SK-N-SH (cell line): Measurements from ENCODE around the gene MGAT5. TPM values are rescaled to one million over a fixed set of nuclear protein-coding genes. Genes with fewer than 3 reads are reported as not detected.
A peak's percentile ranks its signal among the peaks of the same experiment; 100 is the strongest.

Experiments
- CTCF ChIA-PET: fragments of 300-600, 350-600 bp; formaldehyde crosslinking; extraction: SDS; loops from one replicate; lab custom pipeline; 2021; lab: Yijun Ruan, JAX
- POLR2A ChIA-PET: fragments of 350-600 bp; sonication (Branson Sonifier 250); formaldehyde crosslinking; extraction: SDS; loops from one replicate; lab custom pipeline; 2020; ENCODE audit warnings: antibody characterized with exemption, inconsistent platforms; lab: Yijun Ruan, JAX
- DNase-seq: peaks from one replicate; pipeline ENCODE4 v3.0.0; 2012
- H2AFZ ChIP-seq: fragments of 200-600 bp; sonication (generic); 2 replicates; pipeline ENCODE4 v1.8.1; 2016; ENCODE audit warnings: antibody characterized with exemption, mild to moderate bottlenecking, low read depth
- H3F3A ChIP-seq: fragments of 200-600 bp; sonication (generic); replicated peaks from 2 replicates; pipeline ENCODE3; 2016; ENCODE audit warnings: antibody characterized with exemption, mild to moderate bottlenecking; ENCODE audit not compliant: insufficient read depth
- H3K27ac ChIP-seq, 2 experiments: fragments of 200-500 bp in 1 of 2; fragments of 200-600 bp in 1 of 2; sonication (Bioruptor generic) in 1 of 2; sonication (generic), shearing (Covaris generic) in 1 of 2; 2 replicates each; pipeline versions ENCODE4 v1.5.1 to v1.6.1; 2014 to 2016; ENCODE audit warnings: low read depth in 2 of 2, inconsistent platforms in 1 of 2, low read length in 1 of 2, mild to moderate bottlenecking in 1 of 2, mixed read lengths in 1 of 2
- H3K27me3 ChIP-seq: fragments of 200-600 bp; sonication (generic), shearing (Covaris generic); 2 replicates; pipeline ENCODE4 v1.6.1; 2016; ENCODE audit warnings: mixed run types; ENCODE audit not compliant: insufficient read depth
- H3K36me3 ChIP-seq, 2 experiments: fragments of 200-500 bp in 1 of 2; fragments of 200-600 bp in 1 of 2; sonication (Bioruptor generic) in 1 of 2; sonication (generic) in 1 of 2; replicated peaks in 1 of 2; 2 replicates each; pipeline versions ENCODE3 to v1.5.1; 2014 to 2016; ENCODE audit warnings: low read length in 1 of 2, mild to moderate bottlenecking in 1 of 2; ENCODE audit not compliant: insufficient read depth in 2 of 2, control insufficient read depth in 1 of 2
- H3K4me1 ChIP-seq, 2 experiments: fragments of 200-500 bp in 1 of 2; fragments of 200-600 bp in 1 of 2; sonication (Bioruptor generic) in 1 of 2; sonication (generic), shearing (Covaris generic) in 1 of 2; 2 replicates each; pipeline versions ENCODE4 v1.5.1 to v1.6.1; 2014 to 2016; ENCODE audit warnings: low read depth in 1 of 2, low read length in 1 of 2, mixed run types in 1 of 2; ENCODE audit not compliant: insufficient read depth in 2 of 2, control insufficient read depth in 1 of 2
- H3K4me2 ChIP-seq: fragments of 200-600 bp; sonication (generic), shearing (Covaris generic); 2 replicates; pipeline ENCODE4 v1.6.1; 2017; ENCODE audit warnings: mixed run types
- H3K4me3 ChIP-seq, 2 experiments: fragments of 200-500 bp in 1 of 2; fragments of 200-600 bp in 1 of 2; sonication (Bioruptor generic) in 1 of 2; sonication (generic), shearing (Covaris generic) in 1 of 2; 2 replicates each; pipeline versions ENCODE4 v1.5.1 to v1.8.1; 2014 to 2016; ENCODE audit warnings: low read depth in 2 of 2, inconsistent platforms in 1 of 2, low read length in 1 of 2, mild to moderate bottlenecking in 1 of 2, mixed read lengths in 1 of 2, moderate library complexity in 1 of 2
- H3K79me2 ChIP-seq: fragments of 200-600 bp; sonication (generic); 2 replicates; pipeline ENCODE4 v1.8.1; 2017; ENCODE audit warnings: mild to moderate bottlenecking; ENCODE audit not compliant: insufficient read depth
- H3K9ac ChIP-seq: fragments of 200-600 bp; sonication (generic); 2 replicates; pipeline ENCODE4 v1.6.1; 2017; ENCODE audit warnings: mixed run types
- H3K9me2 ChIP-seq: fragments of 200-600 bp; sonication (generic); 2 replicates; pipeline ENCODE4 v1.6.1; 2017; ENCODE audit warnings: mixed run types
- H3K9me3 ChIP-seq: fragments of 200-600 bp; sonication (generic); 2 replicates; pipeline ENCODE4 v1.6.1; 2017; ENCODE audit warnings: mixed run types, mild to moderate bottlenecking, moderate library complexity
- H4K20me1 ChIP-seq: fragments of 200-600 bp; sonication (generic); 2 replicates; pipeline ENCODE4 v1.6.1; 2017; ENCODE audit warnings: mild to moderate bottlenecking, mixed run types; ENCODE audit not compliant: insufficient read depth
- CHD2 ChIP-seq: fragments of 150-350 bp; IDR thresholded peaks from 2 replicates; pipeline ENCODE4 v1.6.1; 2018; ENCODE audit warnings: low read length; ENCODE audit not compliant: partially characterized antibody
- ELF1 ChIP-seq: IDR thresholded peaks from 2 replicates; pipeline ENCODE4 v1.4.0; 2012
- EP300 ChIP-seq, 2 experiments: IDR thresholded peaks; 2 replicates each; pipeline versions ENCODE4 v1.4.0 to v1.6.1; 2012; ENCODE audit warnings: borderline replicate concordance in 1 of 2, low read depth in 1 of 2, low read length in 1 of 2
- FOSL2 ChIP-seq: IDR thresholded peaks from 2 replicates; pipeline ENCODE4 v1.4.0; 2012; ENCODE audit warnings: low read depth, mild to moderate bottlenecking, moderate library complexity, borderline replicate concordance
- FOXM1 ChIP-seq: IDR thresholded peaks from 2 replicates; pipeline ENCODE4 v1.4.0; 2012; ENCODE audit warnings: low read depth, mild to moderate bottlenecking
- GABPA ChIP-seq: IDR thresholded peaks from 2 replicates; pipeline ENCODE4 v1.4.0; 2012; ENCODE audit warnings: low read depth, mild to moderate bottlenecking
- IRF3 ChIP-seq: fragments of 150-350 bp; IDR thresholded peaks from 2 replicates; pipeline ENCODE4 v1.6.1; 2016; ENCODE audit warnings: mild to moderate bottlenecking, low read depth, low read length
- MEF2A ChIP-seq: IDR thresholded peaks from 2 replicates; pipeline ENCODE4 v1.4.0; 2012; ENCODE audit warnings: low read depth, borderline replicate concordance
- MXI1 ChIP-seq: IDR thresholded peaks from 2 replicates; pipeline ENCODE4 v1.6.1; 2012; ENCODE audit warnings: mild to moderate bottlenecking, low read depth, low read length, improper control_type of control experiment
- RAD21 ChIP-seq: IDR thresholded peaks from 2 replicates; pipeline ENCODE4 v1.6.1; 2012; ENCODE audit warnings: mild to moderate bottlenecking, low read length
- RCOR1 ChIP-seq: fragments of 150-350 bp; IDR thresholded peaks from 2 replicates; pipeline ENCODE4 v1.6.1; 2017; ENCODE audit warnings: antibody characterized with exemption, low read length
- REST ChIP-seq: IDR thresholded peaks from 2 replicates; pipeline ENCODE4 v1.6.1; 2012; ENCODE audit warnings: mild to moderate bottlenecking, low read depth, low read length, moderate library complexity
- RXRA ChIP-seq: IDR thresholded peaks from 2 replicates; pipeline ENCODE4 v1.4.0; 2012; ENCODE audit warnings: low read depth, mild to moderate bottlenecking, borderline replicate concordance
- TCF12 ChIP-seq: IDR thresholded peaks from 2 replicates; pipeline ENCODE4 v1.4.0; 2012
- TEAD4 ChIP-seq: IDR thresholded peaks from 2 replicates; pipeline ENCODE4 v1.4.0; 2012; ENCODE audit warnings: mild to moderate bottlenecking, borderline replicate concordance; ENCODE audit not compliant: insufficient read depth
- ZBTB33 ChIP-seq: IDR thresholded peaks from 2 replicates; pipeline ENCODE4 v1.4.0; 2012; ENCODE audit warnings: low read depth, borderline replicate concordance
- WGBS: methylation state at CpG from one replicate; pipeline ENCODE4 v1.1.6; 2017; ENCODE audit warnings: low lambda C conversion rate; 5-methylcytosine and 5-hydroxymethylcytosine counted together
- polyA plus RNA-seq, 3 experiments: library from polyadenylated mRNA; depleted of rRNA; stranded (reverse); fragments of >200 nt; gene quantifications; 2 replicates each; pipeline ENCODE4 v1.2.3, GENCODE V29; 2012
- TF ChIP-seq, protein P1 (sequence below): IDR thresholded peaks from 2 replicates; pipeline ENCODE4; 2012
- TF ChIP-seq, protein P2 (sequence below): fragments of 200-600 bp; sonication (generic); IDR thresholded peaks from 2 replicates; pipeline ENCODE4 v1.6.1; 2017; ENCODE audit warnings: antibody characterized with exemption, mild to moderate bottlenecking, moderate library complexity

Gene MGAT5
- polyA plus RNA-seq, 1 of the 3 experiments (the other 2 are of a cell fraction): 18.2 TPM

DNA sequence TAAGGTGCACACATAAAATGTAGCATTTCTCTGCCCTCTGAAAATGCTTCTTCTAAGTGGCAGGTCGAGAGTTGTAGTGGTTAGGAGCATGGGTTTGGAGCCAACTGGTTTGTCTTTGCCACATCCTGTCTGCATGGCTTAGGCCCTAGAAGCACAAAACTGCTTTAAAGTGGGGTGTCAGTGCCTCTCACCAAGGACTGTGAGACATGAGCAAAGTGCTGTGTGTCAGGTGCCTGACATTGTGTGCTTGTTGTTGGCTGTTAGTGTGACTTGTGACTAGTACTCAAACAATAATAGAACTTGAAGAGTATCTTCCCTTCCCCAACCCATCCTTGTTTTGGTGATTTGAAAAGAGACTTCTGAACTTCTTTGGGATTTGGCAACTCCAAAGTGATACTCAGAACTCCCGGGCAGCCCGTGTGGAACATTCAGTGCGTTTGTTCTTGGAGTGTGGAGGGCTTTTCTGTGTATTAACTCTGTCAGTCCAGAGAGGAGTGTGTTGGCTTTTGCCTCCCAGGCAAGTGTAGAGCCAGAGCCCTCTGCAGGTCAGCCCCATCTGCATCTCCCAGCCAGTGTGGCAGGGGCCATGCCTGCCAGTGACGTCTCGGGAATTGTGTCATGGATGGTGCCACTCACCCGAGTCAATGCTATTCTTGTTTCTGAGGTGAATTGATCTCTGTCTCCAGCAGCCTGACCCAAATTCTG lies 5.0 kb downstream of the MGAT5 start (continued):
- TF ChIP-seq, protein P1, sequence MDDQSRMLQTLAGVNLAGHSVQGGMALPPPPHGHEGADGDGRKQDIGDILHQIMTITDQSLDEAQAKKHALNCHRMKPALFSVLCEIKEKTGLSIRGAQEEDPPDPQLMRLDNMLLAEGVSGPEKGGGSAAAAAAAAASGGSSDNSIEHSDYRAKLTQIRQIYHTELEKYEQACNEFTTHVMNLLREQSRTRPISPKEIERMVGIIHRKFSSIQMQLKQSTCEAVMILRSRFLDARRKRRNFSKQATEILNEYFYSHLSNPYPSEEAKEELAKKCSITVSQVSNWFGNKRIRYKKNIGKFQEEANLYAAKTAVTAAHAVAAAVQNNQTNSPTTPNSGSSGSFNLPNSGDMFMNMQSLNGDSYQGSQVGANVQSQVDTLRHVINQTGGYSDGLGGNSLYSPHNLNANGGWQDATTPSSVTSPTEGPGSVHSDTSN: no peak
- TF ChIP-seq RXRA: no peak
- TF ChIP-seq FOSL2: no peak
- TF ChIP-seq EP300 (IDR thresholded peaks at IDR 0.05; ENCODE audit: borderline replicate concordance in 1 of 2, low read depth in 1 of 2, low read length in 1 of 2): no peak
- no peak for TF ChIP-seq IRF3

- H3K79me2 ChIP-seq: no peaks in the 10 kb centered on the region
- CTCF ChIA-PET: interaction anchor here (0.6 to 3.8 kb wide), 2 partner anchors 15 to 52 kb away, joined by 3 to 24 read pairs; no protein-coding TSS in a partner anchor
- H3K9me2 ChIP-seq: no peaks in the 10 kb centered on the region
- POLR2A ChIA-PET: no interaction called here
- no peak overlapping the region for H3K4me2 ChIP-seq
- 93% methylated on average over 2 of the region's 2 CpGs for WGBS
- H3K4me3 ChIP-seq: no peak overlapping the region
- no peaks in the 10 kb centered on the region for H3F3A ChIP-seq
- H3K27ac ChIP-seq: peak overlapping the region in 1 of 2 experiments; percentile 62; a peak in 1 of 4 replicates
- no peaks in the 10 kb centered on the region for H3K27me3 ChIP-seq
- no peaks in the 10 kb centered on the region for H4K20me1 ChIP-seq
- H3K9ac ChIP-seq: no peak overlapping the region
- no peak for DNase-seq
- H3K9me3 ChIP-seq: no peaks in the 10 kb centered on the region
- peaks cover 5 to 37% of the 10 kb centered on the region in 2 experiments; a peak in 1 of 4 replicates for H3K4me1 ChIP-seq
- no peak overlapping the region for H2AFZ ChIP-seq
- H3K36me3 ChIP-seq: peaks cover 0 to 1% of the 10 kb centered on the region in 2 experiments
- TF ChIP-seq RXRA: no peak
- TF ChIP-seq MXI1: no peak
- TF ChIP-seq, protein P1: no peak
- no peak for TF ChIP-seq CHD2
- TF ChIP-seq, protein P2, sequence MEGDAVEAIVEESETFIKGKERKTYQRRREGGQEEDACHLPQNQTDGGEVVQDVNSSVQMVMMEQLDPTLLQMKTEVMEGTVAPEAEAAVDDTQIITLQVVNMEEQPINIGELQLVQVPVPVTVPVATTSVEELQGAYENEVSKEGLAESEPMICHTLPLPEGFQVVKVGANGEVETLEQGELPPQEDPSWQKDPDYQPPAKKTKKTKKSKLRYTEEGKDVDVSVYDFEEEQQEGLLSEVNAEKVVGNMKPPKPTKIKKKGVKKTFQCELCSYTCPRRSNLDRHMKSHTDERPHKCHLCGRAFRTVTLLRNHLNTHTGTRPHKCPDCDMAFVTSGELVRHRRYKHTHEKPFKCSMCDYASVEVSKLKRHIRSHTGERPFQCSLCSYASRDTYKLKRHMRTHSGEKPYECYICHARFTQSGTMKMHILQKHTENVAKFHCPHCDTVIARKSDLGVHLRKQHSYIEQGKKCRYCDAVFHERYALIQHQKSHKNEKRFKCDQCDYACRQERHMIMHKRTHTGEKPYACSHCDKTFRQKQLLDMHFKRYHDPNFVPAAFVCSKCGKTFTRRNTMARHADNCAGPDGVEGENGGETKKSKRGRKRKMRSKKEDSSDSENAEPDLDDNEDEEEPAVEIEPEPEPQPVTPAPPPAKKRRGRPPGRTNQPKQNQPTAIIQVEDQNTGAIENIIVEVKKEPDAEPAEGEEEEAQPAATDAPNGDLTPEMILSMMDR: no peak
- no peak for TF ChIP-seq FOSL2
- no peak for TF ChIP-seq EP300 (IDR thresholded peaks at IDR 0.05; ENCODE audit: borderline replicate concordance in 1 of 2, low read depth in 1 of 2, low read length in 1 of 2)
- no peak for TF ChIP-seq TEAD4
- TF ChIP-seq ELF1: no peak
- TF ChIP-seq ZBTB33: no peak
- TF ChIP-seq RCOR1: no peak
- no peak for TF ChIP-seq REST
- no peak for TF ChIP-seq RAD21
- no peak for TF ChIP-seq MEF2A
- TF ChIP-seq TCF12: no peak
- TF ChIP-seq GABPA: no peak
- no peak for TF ChIP-seq FOXM1
Observed at GRCh38 chr2:134259571-134259970, 5.7 kb downstream of the MGAT5 start.
